Natural killer cell (primary cell): Measurements from ENCODE around the gene BCL6B. TPM values are rescaled to one million over a fixed set of nuclear protein-coding genes. Genes with fewer than 3 reads are reported as not detected.

Experiments used
- ATAC-seq, 3 donors: fragments of 150-1000 bp in 2 of 3; fragments of 200-7000 bp in 1 of 3; cut with Tn5 transposase; 1 replicate in 1 of 3; 2 replicates in 2 of 3; pipeline ENCODE4 v1.10.0; 2021; ENCODE audit warnings: mild to moderate bottlenecking in 2 of 3, moderate library complexity in 2 of 3
- DNase-seq, 2 donors: peaks; one replicate each; pipeline versions ENCODE4 v3.0.0 to v3.0.0-alpha.2; 2013 to 2021; ENCODE audit warnings: mixed read lengths in 1 of 2
- H3K27ac ChIP-seq: one replicate; pipeline ENCODE4 v1.5.1; 2013; ENCODE audit warnings: mild to moderate bottlenecking, low read length
- H3K27me3 ChIP-seq: one replicate; pipeline ENCODE4 v1.6.1; 2013; ENCODE audit warnings: low read length; ENCODE audit not compliant: control insufficient read depth, insufficient read depth
- H3K36me3 ChIP-seq: one replicate; pipeline ENCODE4 v1.6.1; 2013; ENCODE audit warnings: low read length; ENCODE audit not compliant: control insufficient read depth, insufficient read depth
- H3K4me1 ChIP-seq: one replicate; pipeline ENCODE4 v1.6.1; 2013; ENCODE audit warnings: low read length; ENCODE audit not compliant: control insufficient read depth, insufficient read depth
- H3K4me3 ChIP-seq: one replicate; pipeline ENCODE4 v1.5.1; 2013; ENCODE audit warnings: low read length
- H3K9me3 ChIP-seq: one replicate; pipeline ENCODE4 v1.6.1; 2013; ENCODE audit warnings: low read length; ENCODE audit not compliant: control insufficient read depth, insufficient read depth
- H3K27ac Mint-ChIP-seq, 2 donors: one replicate each; pipeline ENCODE4 v1.8.0; 2022; ENCODE audit warnings: mild to moderate bottlenecking in 2 of 2, mixed read lengths in 2 of 2, moderate library complexity in 1 of 2
- H3K27me3 Mint-ChIP-seq, 2 donors: one replicate each; pipeline ENCODE4 v1.8.0; 2022; ENCODE audit warnings: low read depth in 2 of 2, mixed read lengths in 2 of 2
- H3K36me3 Mint-ChIP-seq: one replicate; pipeline ENCODE4 v1.8.0; 2022; ENCODE audit warnings: mixed read lengths
- H3K4me1 Mint-ChIP-seq, 2 donors: one replicate each; pipeline ENCODE4 v1.8.0; 2022; ENCODE audit warnings: mixed read lengths in 2 of 2
- H3K4me3 Mint-ChIP-seq: one replicate; pipeline ENCODE4 v1.8.0; 2022; ENCODE audit warnings: mild to moderate bottlenecking, moderate library complexity, mixed read lengths
- H3K9me3 Mint-ChIP-seq, 2 donors: one replicate each; pipeline ENCODE4 v1.8.0; 2022; ENCODE audit warnings: mixed read lengths in 2 of 2
- CTCF ChIP-seq: fragments of 200-600 bp; IDR thresholded peaks from one replicate; pipeline ENCODE4 v1.8.0; 2022; ENCODE audit warnings: antibody characterized with exemption
- WGBS: methylation state at CpG from one replicate; pipeline ENCODE4 v1.1.7; 2013; ENCODE audit warnings: missing lambda C conversion rate; ENCODE audit not compliant: insufficient coverage; 5-methylcytosine and 5-hydroxymethylcytosine counted together
- intact Hi-C: fragments of 100-400 bp; cut with micrococcal nuclease; formaldehyde crosslinking; loops from one replicate; pipeline ENCODE4 v1.14.2; 2022
- total RNA-seq, 4 donors: library from RNA; stranded (reverse); fragments of 120-200 nt in 1 of 4; gene quantifications; one replicate each; pipeline versions ENCODE4 v1.2.3 to v1.2.4, GENCODE V29; 2013 to 2022

BCL6B gene
- total RNA-seq, 3 donors from 2014 or later (not counting 1 experiment from before 2014, with no cell fraction given) = 0.49 to 0.84 TPM; not detected in 1

- peak overlapping the region in 1 of 2 donors; percentile 57 for H3K27ac Mint-ChIP-seq
- H3K4me3 ChIP-seq = no peak overlapping the region
- intact Hi-C loops = loop anchor here (2.0 to 10.0 kb wide), 3 partner anchors 17 to 531 kb away; partner anchors contain the start of gene BCL6B
- peaks cover 14% of the 10 kb centered on the region for H3K36me3 Mint-ChIP-seq
- no peak overlapping the region for H3K27ac ChIP-seq
- H3K36me3 ChIP-seq = peaks cover 40% of the 10 kb centered on the region
- H3K4me1 Mint-ChIP-seq = peaks cover 40 to 42% of the 10 kb centered on the region in 2 donors
- H3K27me3 ChIP-seq = no peaks in the 10 kb centered on the region
- H3K4me3 Mint-ChIP-seq = no peak overlapping the region
- peaks cover 12% of the 10 kb centered on the region for H3K4me1 ChIP-seq
- H3K9me3 Mint-ChIP-seq = no peaks in the 10 kb centered on the region
- DNase-seq (no peak), ATAC-seq (no peak)
- WGBS = 97% methylated on average over 5 of the region's 7 CpGs
- TF ChIP-seq CTCF = no peak
- H3K27me3 Mint-ChIP-seq = no peaks in the 10 kb centered on the region
- H3K9me3 ChIP-seq = no peaks in the 10 kb centered on the region
Observed at GRCh38 chr17:7005716-7006115, 17.1 kb upstream of the BCL6B start.

- H3K36me3 Mint-ChIP-seq = peaks cover 2% of the 10 kb centered on the region
- ATAC-seq (no peak), DNase-seq (no peak)
- Histone ChIP-seq H3K4me1 (peaks cover 23% of the 10 kb centered on the region), H3K27ac (no peak overlapping the region), H3K4me3 (no peak overlapping the region), H3K36me3 (peaks cover 27% of the 10 kb centered on the region), H3K27me3 (no peaks in the 10 kb centered on the region), H3K9me3 (no peaks in the 10 kb centered on the region)
- H3K4me1 Mint-ChIP-seq = peaks cover 42 to 43% of the 10 kb centered on the region in 2 donors
- no peaks in the 10 kb centered on the region for H3K9me3 Mint-ChIP-seq
- TF ChIP-seq CTCF = no peak
- H3K27ac Mint-ChIP-seq = peak overlapping the region in 1 of 2 donors; percentile 60
- H3K4me3 Mint-ChIP-seq = no peak overlapping the region
- WGBS = 94% methylated on average over 2 of the region's 2 CpGs
- no peaks in the 10 kb centered on the region for H3K27me3 Mint-ChIP-seq
- intact Hi-C loops = loop anchor here (10.0 kb wide), 1 partner anchor 532 kb away; no protein-coding TSS in a partner anchor
Observed at GRCh38 chr17:7007143-7007542, 15.7 kb upstream of the BCL6B start.

- 78% methylated on average over 2 of the region's 2 CpGs for WGBS
- peak overlapping the region; percentile 96 to 100 for H3K27ac Mint-ChIP-seq
- Histone ChIP-seq H3K4me3 (no peak overlapping the region), H3K9me3 (no peaks in the 10 kb centered on the region), H3K27ac (no peak overlapping the region), H3K27me3 (no peaks in the 10 kb centered on the region), H3K36me3 (peaks cover 15% of the 10 kb centered on the region), H3K4me1 (peaks cover 44% of the 10 kb centered on the region)
- TF ChIP-seq CTCF = no peak
- H3K4me1 Mint-ChIP-seq = peaks cover 57 to 59% of the 10 kb centered on the region in 2 donors
- H3K9me3 Mint-ChIP-seq = no peaks in the 10 kb centered on the region
- ATAC-seq = no peak
- no peaks in the 10 kb centered on the region for H3K36me3 Mint-ChIP-seq
- intact Hi-C loops = loop anchor here (5.0 to 10.0 kb wide), 3 partner anchors 256 to 674 kb away; partner anchors contain the start of genes C17orf100, MED31, TP53 and WRAP53
- DNase-seq = no peak
- H3K27me3 Mint-ChIP-seq = no peaks in the 10 kb centered on the region
- peak overlapping the region; percentile 47 for H3K4me3 Mint-ChIP-seq
Observed at GRCh38 chr17:7010523-7010922, 12.3 kb upstream of the BCL6B start.

GRCh38 chr17:7011415-7011814 lies 11.4 kb upstream of the BCL6B start:
- Mint-ChIP-seq H3K9me3 (no peaks in the 10 kb centered on the region), H3K27ac (peak overlapping the region; percentile 96 to 100), H3K4me1 (peaks cover 65 to 68% of the 10 kb centered on the region in 2 donors), H3K4me3 (peak overlapping the region; percentile 97), H3K36me3 (no peaks in the 10 kb centered on the region), H3K27me3 (no peaks in the 10 kb centered on the region)
- no peak overlapping the region for H3K27ac ChIP-seq
- H3K36me3 ChIP-seq = peaks cover 12% of the 10 kb centered on the region
- no peak for ATAC-seq
- WGBS = 60% methylated on average over 13 of the region's 14 CpGs
- no peaks in the 10 kb centered on the region for H3K9me3 ChIP-seq
- intact Hi-C loops = loop anchor here (5.0 to 10.0 kb wide), 3 partner anchors 257 to 673 kb away; partner anchors contain the start of genes C17orf100, MED31, TP53 and WRAP53
- no peaks in the 10 kb centered on the region for H3K27me3 ChIP-seq
- TF ChIP-seq CTCF = no peak
- no peak for DNase-seq
- peaks cover 53% of the 10 kb centered on the region for H3K4me1 ChIP-seq
- peak overlapping the region; percentile 92 for H3K4me3 ChIP-seq
